SK-N-SH (cell line): ENCODE results near the gene KCNQ5.

Source experiments
- CHD2 ChIP-seq: fragments of 150-350 bp; IDR thresholded peaks from 2 replicates; pipeline ENCODE4 v1.6.1; 2018; ENCODE audit warnings: low read length; ENCODE audit not compliant: partially characterized antibody
- CTCF ChIP-seq: fragments of 200-600 bp; sonication (generic); IDR thresholded peaks from 2 replicates; pipeline ENCODE4 v1.6.1; 2017; ENCODE audit warnings: antibody characterized with exemption, mild to moderate bottlenecking, moderate library complexity
- POLR2AphosphoS5 ChIP-seq: IDR thresholded peaks from 2 replicates; pipeline ENCODE4 v1.6.1; 2012; ENCODE audit warnings: low read depth, low read length
- TCF12 ChIP-seq: IDR thresholded peaks from 2 replicates; pipeline ENCODE4 v1.4.0; 2012

GRCh38 chr6:73024598-73024997 is 402.7 kb downstream of the KCNQ5 start:
- TF ChIP-seq CTCF (no peak), TCF12 (no peak), POLR2AphosphoS5 (no peak), CHD2 (no peak)
